Central memory CD4-positive, alpha-beta T cell (primary cell): ENCODE measurements around the gene TOR4A.

Source experiments
- DNase-seq: peaks from one replicate; pipeline ENCODE4 v3.0.0; 2022

Gene TOR4A

DNA sequence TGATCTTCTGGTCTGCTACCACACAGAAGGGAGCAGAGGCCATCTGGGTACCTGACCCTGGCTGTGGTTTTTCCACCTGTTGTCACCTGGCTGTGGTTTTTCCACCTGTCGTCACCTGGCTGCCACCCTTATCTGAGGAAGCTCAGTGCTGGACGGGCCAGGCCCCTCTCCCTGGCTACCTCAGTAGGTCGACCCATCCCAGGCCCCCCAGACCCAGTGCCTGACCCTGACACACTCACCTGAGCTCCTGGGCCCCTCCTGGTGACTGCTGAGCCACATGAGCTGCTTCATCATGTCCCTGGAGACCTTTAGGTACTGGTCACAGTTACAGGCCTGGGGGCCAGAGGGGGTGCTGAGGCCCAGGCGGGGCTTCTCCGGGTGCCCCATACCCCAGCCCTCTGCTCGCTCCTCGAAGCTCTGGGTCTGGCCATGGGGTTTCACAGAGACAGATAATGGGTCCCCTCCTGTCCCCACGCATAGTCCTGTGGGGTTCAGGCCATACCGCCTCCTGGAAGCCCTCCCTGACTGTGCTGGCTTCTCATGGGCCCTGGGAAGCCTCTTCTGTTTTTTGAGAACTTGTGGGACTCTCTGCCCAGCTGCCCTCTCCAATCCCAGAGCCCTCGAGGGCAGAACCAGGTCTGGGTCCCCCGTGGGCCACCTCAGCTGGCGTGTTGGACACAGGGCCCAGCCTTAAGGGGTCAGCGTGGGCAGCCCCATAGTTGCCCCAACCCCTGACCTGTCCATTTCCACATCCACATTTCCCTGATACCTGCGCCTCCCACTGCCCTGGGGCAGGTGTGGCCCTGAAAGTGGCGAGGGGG lies 32.1 kb downstream of the TOR4A start:
- no peak for DNase-seq

DNA sequence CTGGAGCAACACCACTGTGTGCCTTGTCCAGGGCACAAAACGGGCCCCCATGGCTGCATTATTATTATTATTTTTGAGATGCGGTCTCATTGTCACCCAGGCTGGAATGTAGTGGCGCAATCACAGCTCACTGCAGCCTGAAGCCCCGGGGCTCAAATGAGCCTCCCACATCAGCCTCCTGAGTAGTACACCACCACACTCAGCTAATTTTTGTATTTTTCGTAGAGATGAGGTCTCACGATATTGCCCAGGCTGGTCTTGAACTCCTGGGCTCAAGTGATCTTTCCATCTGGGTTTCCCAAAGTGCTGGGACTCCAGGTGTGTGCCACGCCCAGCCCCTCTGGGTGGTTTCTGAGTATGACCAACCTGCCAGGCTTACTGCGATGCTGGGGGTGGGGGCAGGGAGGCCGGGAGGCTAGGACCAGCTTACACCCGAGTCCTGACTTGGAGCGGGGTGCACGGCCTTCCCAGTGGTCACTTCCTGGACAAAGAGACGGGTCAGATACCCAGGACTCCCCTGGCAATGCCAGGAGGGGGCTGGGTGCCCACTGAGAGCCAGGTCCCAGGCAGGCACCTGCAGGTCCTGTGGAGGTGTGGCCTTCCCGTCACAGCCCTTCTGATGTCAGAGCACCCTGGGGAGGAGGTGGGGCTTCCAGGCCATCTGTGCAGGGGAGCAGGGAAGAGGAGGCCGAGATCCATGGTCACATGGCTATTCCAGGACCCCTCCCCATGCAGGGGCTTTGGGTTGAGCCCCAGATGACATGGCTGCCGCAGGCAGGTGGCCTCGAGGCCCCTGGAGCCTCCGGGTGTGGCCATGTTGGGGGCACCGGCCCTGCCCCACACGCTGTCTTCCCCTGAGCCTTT lies 32.9 kb downstream of the TOR4A start:
- DNase-seq: no peak

DNA sequence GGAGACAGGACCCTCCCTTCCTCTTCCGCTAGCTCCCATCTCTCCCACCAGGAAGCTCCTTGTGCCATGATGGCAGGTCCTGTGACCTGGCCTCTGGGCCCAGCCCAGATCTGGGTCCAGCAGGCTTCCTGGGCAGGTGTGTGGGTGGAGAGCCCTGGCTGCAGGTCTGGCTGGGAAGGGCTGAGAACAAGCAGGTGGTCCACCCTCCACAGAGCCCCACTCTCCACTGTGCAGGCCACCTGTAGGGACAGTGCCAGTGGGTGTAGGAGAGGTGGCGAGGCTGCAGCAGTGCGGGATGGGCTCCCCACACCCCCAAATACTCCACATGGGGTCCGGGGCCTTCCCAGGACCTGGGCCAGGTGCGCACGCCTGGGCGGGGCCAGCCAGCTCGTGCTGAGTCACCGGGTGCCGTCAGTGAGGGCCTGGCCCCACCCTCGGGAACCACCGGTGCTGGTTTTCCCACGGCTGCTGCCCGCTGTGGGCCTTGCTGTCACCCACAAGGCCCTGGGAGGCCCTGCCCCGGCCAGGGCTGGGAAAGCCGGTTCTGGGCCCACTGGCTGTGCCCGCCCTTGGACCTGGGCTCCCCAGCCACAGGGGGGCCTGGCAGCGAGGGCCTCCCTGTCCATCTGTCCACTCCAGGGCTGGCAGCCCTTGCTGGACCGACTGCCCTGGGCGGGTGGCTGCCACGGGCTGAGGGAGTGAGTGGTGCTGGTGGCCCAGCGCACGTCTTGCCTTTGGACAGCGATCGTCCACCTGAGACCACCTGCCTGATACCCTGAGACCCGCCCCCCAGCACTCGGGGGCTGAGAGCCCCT lies 33.9 kb downstream of the TOR4A start:
- DNase-seq: no peak

DNA sequence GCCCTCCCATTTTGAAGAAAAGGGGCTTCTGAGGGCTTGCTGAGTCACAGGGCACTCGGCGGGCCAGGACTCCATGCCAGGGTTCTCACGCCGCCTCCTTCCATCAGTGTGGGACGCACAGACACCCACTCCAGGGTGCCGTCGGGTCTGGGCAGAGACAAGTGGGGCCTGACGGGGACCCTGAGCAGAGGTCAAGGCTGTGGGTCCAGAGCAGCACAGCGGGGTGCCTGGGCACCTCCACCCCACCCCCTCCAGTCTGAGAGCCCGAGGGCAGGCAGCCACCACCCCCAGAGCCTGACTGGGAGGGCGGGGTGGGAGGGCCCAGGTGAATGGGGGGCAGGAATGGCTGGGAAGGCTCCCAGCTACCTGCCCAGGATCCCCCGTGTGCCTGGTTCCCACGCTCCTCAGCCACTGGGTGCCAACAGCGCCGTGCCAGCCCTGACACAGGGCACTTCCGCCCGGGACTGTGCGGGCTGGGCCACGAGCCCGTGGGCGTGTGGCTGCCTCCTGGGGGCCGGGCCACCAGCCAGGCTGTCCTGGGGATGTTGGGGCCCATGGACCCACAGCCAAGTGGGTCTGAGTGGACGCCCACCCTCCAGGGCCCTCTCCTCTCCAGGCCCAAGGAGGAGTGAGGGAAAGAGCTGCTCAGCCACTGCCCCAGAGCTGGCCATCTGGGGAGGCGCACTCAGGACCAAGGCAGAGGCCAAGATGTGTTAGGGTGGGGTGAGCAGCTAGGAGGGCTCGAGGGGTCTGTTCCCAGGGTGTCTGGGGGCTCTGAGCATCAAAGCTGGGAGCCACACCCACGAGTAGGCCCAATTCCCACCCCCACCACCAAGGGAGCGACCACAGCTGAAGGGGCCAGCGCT lies 34.7 kb downstream of the TOR4A start:
- no peak for DNase-seq

DNA sequence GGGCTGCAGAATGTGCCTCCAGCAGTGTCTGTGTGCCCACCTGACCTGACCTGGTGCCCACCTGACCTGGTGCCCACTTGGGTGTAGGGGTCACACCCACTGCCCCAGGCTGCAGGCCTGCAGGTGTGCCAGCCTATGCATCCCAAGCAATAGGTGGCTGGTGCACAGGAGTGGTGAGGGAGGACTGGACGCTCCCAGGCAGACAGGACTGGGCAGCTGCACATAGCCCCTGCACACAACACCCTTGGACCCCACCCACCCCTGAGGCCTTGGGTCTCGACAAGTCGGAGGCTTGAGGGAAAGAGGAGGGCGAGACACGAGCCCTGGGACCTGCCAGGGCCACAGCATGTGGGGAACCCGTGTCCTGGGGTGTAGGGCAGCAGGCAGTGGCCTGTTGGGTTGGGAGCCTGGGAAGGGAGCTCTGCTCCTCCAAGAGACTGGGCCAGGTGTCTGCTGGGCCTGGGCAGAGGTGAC lies 35.4 kb downstream of the TOR4A start:
- no peak for DNase-seq

DNA sequence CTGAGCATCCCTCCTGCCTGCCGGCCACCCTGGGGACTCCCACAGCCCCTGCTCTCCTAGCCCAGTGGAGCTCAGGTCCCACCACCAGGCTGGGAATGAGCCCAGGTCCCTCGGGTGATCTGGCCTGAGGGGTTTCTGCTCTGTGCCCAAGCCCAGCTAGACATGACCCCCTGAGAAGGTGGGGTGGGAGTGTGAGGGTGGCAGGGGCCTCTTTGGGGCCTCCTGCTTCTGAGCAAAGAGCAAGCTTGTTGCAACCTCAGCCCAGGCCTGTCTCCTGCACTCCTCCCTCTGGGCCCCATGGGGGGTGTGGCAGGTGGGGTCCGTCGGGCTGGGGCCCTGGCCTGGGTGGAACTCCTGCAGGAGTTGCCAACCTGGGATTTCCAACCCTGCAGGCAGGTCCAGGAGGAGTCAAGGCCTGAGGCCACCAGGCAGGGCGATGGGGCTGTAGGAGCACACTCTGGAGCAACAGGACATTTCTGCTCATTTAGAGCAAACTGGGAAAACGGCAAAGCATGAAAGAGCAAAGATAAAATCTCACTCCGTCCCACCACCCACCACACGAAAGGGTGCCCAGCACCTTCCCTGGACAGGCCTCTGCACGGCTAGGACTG lies 35.9 kb downstream of the TOR4A start:
- DNase-seq: no peak

DNA sequence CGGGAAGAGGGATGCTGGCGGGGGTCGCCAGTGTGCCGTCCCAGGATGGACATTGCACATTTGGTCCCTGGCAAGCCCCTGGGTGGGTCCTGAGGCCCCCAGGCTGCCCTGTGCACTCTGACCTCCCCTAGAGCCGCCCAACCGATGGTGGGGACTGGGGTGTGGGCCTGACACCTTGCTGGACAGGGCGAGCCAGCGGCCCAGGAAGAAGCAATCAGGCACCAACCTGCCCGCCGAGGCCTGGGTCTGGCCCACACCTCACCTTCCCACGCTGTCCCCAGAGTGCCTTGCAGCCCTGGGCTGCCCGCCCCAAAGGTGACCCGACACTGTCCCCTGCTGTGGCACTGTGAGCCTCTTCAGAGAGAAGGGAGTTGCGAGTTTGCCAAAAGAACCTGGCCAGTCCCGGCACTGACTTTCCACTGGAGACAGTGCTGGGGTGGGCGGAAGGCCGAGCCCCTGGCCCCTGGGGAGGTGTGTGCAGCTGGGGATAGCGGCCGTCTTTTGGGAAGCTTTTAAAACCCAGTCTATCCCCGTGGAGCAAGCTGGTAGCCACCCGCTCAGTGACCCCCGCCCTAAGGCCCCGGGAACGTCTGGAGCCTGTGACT lies 36.5 kb downstream of the TOR4A start:
- DNase-seq: no peak

DNA sequence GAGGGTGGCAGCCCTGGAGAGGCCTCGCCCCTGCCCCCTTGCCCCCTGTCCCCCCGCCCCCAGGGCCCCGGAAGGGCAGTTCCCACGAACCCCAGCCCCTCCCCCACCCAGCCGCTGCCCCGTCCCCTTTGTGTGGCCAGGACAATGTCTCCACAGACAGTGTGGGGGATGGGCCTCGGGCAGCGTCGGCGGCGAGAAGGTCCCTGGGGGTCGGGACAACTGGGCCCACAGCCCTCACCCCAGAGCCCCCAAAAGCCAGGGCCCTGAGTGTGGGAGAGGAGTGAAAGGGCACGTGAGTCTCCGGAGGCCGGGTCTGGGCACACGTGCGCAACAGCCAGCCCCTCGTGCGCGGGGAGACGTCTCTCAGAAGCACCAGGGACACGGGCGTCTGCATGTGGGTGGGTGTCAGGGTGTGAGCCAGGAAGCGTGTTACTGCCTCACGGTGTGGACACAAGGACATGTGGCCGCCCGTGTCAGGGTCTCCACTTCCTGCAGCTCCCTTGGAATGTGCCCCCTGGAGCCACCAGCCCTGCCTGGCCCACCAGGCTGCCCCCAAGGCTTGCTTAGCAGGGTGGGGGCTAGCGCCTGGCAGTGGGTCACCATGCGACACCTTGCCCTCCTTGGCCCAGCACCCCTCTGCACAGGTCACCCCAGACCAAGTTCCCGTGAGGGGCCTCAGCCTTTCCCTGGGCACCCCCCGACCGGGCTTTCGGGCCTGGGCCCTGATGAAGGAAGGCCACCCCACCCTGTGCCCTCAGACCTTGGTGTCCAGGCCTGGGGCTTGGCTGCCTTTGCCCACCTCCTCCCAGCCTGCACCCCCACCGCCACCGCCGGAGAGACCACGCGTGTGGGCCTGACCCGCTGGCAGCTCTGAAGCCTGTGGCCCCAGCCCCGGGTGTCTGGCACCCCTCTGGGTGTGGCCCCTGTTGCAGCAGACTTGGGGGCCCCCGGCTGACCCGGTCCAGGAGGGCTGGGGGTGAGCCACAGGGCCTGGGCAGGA lies 37.3 kb downstream of the TOR4A start:
- DNase-seq: no peak

DNA sequence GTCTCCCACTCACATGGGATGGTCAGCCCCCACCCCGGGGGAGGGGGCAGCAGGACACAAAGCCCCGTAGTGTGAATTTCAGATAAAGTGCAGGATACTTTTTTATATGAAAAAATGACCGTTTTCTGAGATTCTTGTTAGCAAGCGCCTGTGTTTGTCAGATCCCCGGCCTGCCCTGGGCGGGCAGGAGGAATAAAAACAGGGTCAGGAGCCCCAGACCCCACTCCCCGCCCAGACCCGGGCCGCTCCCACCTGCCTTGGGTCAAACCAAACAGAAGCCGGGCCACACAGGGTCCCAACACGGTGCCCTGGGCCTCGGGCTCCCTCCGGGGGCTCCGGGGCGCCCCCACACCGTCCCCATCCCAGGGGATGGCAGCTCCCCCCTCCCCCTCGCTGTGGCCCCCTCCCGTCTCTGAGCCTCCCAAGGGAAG lies 38.1 kb downstream of the TOR4A start:
- no peak for DNase-seq

DNA sequence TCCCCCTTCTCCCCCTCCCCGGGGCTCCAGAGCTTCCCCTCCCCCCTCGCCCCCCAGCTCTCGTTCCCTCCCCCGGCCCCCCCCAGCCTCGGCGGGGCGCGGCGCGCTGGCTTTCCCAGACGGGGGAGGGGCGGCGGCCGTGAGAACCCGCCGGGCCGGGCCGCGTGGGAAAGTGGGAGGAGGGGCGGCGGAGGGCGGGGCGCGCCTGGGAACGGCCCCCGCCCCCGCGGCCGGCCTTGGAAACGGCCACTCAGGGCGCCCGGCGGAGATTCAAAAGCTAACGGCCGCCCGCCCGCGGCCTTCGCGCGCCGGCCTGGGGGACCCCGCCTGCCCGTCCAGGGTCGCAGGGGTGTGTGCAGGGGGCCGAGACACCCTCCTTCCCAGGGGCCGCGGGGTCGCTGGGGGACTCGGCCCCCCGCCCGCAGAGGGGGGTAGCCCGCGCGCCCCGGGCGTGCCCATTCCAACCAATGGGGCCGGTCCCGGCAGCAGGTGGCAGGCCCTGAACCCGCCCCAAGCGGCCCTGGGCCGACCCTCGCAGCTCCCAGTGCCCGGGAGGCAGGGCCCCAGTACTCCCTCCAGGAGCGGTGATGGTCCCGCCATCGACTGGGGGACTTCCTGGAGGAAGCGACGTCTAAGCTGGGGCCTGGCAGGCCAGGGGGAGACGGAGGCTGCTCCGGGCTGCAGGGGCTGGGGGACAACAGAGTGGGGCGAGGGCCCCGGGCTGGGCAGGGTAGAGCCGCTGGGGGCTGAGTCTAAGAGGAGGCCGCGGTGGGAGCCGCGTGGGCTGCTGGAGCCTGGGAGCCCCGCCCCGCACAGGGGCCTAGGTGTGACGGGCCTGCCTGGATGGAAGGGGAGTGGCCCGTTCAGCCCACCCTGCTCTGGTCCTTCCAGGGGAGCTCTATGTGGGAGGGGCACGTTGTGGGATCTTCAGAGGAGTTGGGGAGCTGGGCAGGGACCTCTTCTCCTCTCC lies 38.8 kb downstream of the TOR4A start:
- DNase-seq: no peak

DNA sequence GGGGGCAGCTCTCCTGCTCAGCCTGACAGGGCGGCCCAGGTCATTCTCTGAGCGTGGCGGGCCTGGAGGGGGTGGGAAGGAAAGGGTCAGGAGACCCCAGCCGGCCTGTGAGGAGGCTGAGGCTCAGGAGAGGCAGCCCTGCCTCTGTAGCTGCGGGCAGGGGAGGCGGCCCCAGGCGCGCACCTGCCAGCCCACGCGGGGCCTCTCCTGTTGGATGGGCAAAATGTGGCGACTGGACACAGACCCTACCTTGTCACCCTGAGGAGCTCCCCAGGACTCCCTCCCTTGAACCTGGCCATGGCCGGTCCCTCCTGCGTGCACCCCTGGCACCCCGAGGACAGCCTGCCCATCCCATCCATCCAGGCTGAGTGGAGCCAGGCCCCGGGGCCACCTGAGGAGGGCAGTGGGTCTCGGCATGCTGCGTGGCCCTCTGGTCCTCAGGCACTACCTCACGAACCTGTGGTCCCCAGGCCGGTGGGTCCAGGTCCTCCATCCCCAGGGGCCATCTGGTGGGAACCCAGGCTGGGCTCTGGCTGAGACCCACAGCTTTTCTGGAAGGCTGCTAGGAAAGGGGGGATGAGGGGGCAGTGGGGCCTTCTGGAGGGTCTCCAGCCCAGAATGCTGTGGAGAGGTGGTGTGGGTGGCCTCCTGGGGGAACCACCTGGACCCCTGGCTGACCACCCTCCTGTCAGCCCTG lies 39.6 kb downstream of the TOR4A start:
- no peak for DNase-seq

DNA sequence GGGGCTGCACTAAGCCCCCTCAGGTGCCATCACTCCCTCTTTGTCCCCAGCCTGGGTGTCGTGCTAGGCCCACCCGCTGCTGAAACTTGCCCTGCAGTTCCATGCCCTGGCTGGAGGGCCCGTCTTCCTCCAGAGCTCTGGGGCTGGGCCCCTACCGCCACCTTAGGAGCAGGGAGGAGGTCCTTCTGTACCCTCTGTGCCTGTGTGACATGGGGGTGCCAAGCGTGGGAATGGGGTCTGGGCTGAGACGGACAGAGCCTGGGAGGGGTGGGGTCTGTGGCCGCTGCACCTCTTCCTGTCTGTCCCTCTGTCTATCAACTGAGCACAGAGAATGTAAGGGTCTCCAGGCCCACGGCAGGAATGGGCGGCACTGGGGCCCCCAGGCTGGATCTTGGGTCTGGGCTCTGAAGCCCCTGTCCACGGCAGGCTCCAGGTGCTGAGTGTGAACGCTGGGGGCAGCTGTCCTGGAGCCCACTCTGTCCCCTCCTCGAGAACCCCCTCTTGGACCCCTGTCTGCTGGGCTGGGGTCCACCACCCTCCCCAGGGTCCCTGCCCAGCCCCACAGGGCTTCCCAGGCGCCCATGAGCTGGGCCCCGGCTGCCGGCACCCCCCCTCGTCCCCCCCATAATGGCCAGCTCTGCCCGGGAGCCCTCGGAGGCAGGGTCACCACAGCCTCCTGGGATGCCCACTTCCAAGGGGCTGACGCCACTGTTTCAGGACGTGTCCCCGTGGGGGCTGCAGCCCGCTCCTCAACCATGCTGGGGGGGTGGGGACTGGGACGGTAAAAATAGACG lies 40.4 kb downstream of the TOR4A start:
- DNase-seq: no peak

DNA sequence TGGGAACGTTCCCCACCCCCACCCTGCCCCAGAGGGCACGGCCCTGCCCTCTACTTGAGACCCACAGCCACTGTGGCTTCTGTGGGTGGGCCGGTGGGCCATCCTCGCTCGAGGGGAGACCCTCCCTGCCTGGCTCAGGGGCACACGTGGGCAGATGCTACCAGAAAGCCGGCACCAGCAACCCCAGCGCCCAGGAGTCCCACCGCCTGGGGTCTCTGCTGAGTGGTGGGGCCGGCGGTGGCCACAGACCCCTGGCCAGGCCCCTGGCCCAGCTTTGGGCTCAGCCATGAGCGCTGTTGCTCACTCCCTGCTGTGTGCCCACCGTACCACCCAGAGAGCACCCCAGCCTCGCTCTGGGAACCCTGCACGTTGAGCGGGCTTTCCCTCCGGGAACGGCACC lies 41.1 kb downstream of the TOR4A start:
- DNase-seq: no peak

DNA sequence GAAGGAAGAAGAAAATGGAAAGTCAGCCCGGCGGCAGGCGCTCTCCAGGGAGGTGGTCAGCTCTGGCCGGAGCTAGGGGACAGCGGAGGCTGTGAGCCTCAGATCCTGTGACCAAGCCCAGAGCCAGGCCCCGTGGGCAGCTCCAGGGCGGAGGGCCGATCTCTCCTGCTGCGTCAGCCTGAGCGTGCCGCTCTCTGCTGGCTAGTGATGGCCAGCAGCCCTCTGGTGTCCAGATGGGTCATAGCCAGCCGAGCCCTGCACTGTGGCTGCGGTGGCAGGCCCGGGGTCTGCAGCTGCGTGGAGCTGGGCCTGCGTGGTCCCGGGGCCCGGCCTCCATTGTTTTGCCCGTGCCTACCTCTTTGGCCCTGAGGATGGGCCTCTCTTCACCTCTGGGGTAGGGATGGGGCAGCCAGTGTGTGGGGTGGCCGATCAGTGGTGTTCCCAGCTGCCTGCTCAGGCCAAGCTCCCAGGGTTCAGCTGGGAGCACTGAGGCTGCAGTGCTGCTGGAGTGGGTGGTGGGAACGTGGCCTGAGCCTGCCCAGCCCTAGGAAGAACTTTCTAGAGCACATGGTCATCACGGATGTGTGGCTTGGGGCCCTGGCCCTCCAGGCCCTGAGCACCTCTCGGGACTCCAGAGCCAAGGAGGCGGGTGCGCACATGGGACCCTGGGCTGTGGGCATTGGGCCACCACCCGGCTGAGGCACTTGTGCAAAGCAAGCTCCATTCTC lies 41.6 kb downstream of the TOR4A start:
- no peak for DNase-seq

DNA sequence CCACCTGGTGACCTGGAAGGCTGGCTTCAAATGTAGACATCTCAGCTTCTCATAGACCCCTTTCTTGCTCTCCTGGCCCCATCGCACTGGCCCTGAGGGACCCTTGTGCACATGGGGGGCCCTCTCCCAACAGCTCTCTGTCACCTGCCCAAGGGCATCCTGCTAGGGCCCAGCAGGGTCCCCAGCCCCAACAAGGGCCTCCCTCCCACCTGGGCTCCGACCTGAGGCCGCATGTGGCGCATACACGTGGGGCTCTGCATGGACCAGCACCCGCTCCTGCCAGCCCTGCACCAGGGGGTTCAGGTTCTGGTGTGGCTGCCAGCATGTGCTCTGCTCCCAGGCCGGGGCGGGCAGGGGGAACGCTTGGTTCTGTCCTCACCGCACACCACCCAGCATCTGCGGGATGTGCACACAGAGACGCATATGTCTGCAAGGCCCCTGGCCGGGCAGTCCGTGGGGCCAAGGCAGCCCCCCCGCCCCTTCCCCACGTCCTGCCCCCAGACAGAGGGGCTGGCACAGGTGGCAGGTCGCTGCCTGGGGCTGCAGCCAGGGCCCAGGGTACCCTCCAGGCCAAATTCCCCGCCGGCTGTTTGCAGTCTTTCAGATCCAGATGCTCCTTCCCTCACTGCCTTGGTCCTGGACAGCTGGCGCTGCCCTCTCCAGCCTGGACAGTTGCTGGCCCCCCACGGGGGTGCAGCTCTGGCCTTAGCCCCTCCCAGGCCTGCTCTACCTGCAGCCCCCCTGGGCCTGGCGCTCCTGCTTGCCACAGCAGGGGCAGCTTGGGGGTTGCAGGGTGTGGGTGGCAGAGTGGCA lies 42.4 kb downstream of the TOR4A start:
- DNase-seq: no peak
